ENCODE results near the gene AUP1.

The AUP1 gene

GRCh38 chr2:74535440-74535965 lies 6.0 kb upstream of the AUP1 start:
- no peak for DNase-seq (ENCODE audit: low spot score)

- no peak for DNase-seq (ENCODE audit: low spot score)
These were observed 4.9 kb upstream of the AUP1 start for GRCh38 chr2:74534411-74534810.

GRCh38 chr2:74533464-74533863 lies 4.0 kb upstream of the AUP1 start:
- no peak for DNase-seq (ENCODE audit: low spot score)

GRCh38 chr2:74532222-74532621 lies 2.7 kb upstream of the AUP1 start:
- DNase-seq (ENCODE audit: low spot score) = peak; percentile 78

- DNase-seq (ENCODE audit: low spot score) = no peak
These were observed 2.2 kb upstream of the AUP1 start for GRCh38 chr2:74531666-74532065.

GRCh38 chr2:74530239-74531187 lies 1.0 kb upstream of the AUP1 start:
- peak; percentile 64 for DNase-seq (ENCODE audit: low spot score)

GRCh38 chr2:74528600-74529356 lies 728 bp downstream of the AUP1 start:
- no peak for DNase-seq (ENCODE audit: low spot score)

GRCh38 chr2:74527741-74528140 lies 1.8 kb downstream of the AUP1 start:
- DNase-seq (ENCODE audit: low spot score) = no peak

GRCh38 chr2:74526649-74527230 lies 2.8 kb downstream of the AUP1 start:
- DNase-seq (ENCODE audit: low spot score) = no peak

- DNase-seq (ENCODE audit: low spot score) = peak; percentile 61
These were observed 3.5 kb downstream of the AUP1 start, which contains the start of gene DQX1 for GRCh38 chr2:74525717-74526648. Gene DQX1 (minus strand): TSS chr2:74526231. CDS start chr2:74525729, 502 bp downstream.

- DNase-seq (ENCODE audit: low spot score) = no peak
These were observed 4.4 kb downstream of the AUP1 start for GRCh38 chr2:74524955-74525716.

GRCh38 chr2:74524005-74524404 lies 5.5 kb downstream of the AUP1 start:
- DNase-seq (ENCODE audit: low spot score) = no peak

GRCh38 chr2:74522516-74522915 lies 7.0 kb downstream of the AUP1 start:
- no peak for DNase-seq (ENCODE audit: low spot score)

- no peak for DNase-seq (ENCODE audit: low spot score)
These were observed 12.9 kb downstream of the AUP1 start for GRCh38 chr2:74516650-74517049.

- DNase-seq (ENCODE audit: low spot score) = no peak
These were observed 13.4 kb downstream of the AUP1 start for GRCh38 chr2:74515981-74516633.

- DNase-seq (ENCODE audit: low spot score) = no peak
These were observed 14.1 kb downstream of the AUP1 start for GRCh38 chr2:74515271-74515980.

GRCh38 chr2:74514368-74515270 lies 14.9 kb downstream of the AUP1 start, which contains the start of gene TLX2:
Gene TLX2 (plus strand): TSS chr2:74514450. CDS start chr2:74514807, 357 bp downstream.
- DNase-seq (ENCODE audit: low spot score) = no peak

Measured in RKO (cell line).